ENCODE data around the gene PSMB11. TPM values are rescaled to one million over a fixed set of nuclear protein-coding genes. Genes with fewer than 3 reads are reported as not detected.
A peak's percentile ranks its signal among the peaks of the same experiment; 100 is the strongest.

Gene PSMB11
- total RNA-seq, 4 donors from 2014 or later, result not detected

GRCh38 chr14:23067847-23068788 is 26.1 kb downstream of the PSMB11 start:
- DNase-seq, result no peak
- H3K36me3 ChIP-seq, result peaks cover 35 to 76% (median 46%) of the 10 kb centered on the region in 3 donors
- peaks cover 26 to 56% (median 29%) of the 10 kb centered on the region in 3 donors for H3K4me1 ChIP-seq
- intact Hi-C loops (cut with DNase I), result no loop called here
- no peaks in the 10 kb centered on the region for H3K27me3 ChIP-seq
- no peak for TF ChIP-seq POLR2A (IDR thresholded peaks at IDR 0.05)
- no peak for TF ChIP-seq CTCF (IDR thresholded peaks at IDR 0.05)
- H3K27ac ChIP-seq, result peak overlapping the region in 2 of 4 donors; percentile 12 to 55
- WGBS, 2 donors, result 60 to 73% methylated on average over 10 to 13 of the region's 14 CpGs
- H3K9me3 ChIP-seq, result no peaks in the 10 kb centered on the region
- no peak overlapping the region for H3K4me3 ChIP-seq

- intact Hi-C loops (cut with DNase I), result no loop called here
- H3K36me3 ChIP-seq, result peaks cover 34 to 76% (median 38%) of the 10 kb centered on the region in 3 donors
- TF ChIP-seq POLR2A (IDR thresholded peaks at IDR 0.05), result no peak
- TF ChIP-seq CTCF (IDR thresholded peaks at IDR 0.05), result peak; percentile 93 to 98 (median 97)
- no peaks in the 10 kb centered on the region for H3K9me3 ChIP-seq
- WGBS, 2 donors, result 21 to 27% methylated on average over 8 of the region's 8 CpGs
- peak overlapping the region in 3 of 4 donors; percentile 15 to 55 (median 19) for H3K27ac ChIP-seq
- no peaks in the 10 kb centered on the region for H3K27me3 ChIP-seq
- no peak for DNase-seq
- H3K4me1 ChIP-seq, result peaks cover 26 to 57% (median 29%) of the 10 kb centered on the region in 3 donors
- no peak overlapping the region for H3K4me3 ChIP-seq
These were observed 26.9 kb downstream of the PSMB11 start for GRCh38 chr14:23068789-23069412.

GRCh38 chr14:23069413-23069806 is 27.4 kb downstream of the PSMB11 start:
- 79 to 94% methylated on average over 3 to 4 of the region's 4 CpGs for WGBS, 2 donors
- intact Hi-C loops (cut with DNase I), result no loop called here
- H3K4me1 ChIP-seq, result peaks cover 26 to 53% (median 29%) of the 10 kb centered on the region in 3 donors
- no peaks in the 10 kb centered on the region for H3K9me3 ChIP-seq
- no peaks in the 10 kb centered on the region for H3K27me3 ChIP-seq
- peaks cover 29 to 76% (median 34%) of the 10 kb centered on the region in 3 donors for H3K36me3 ChIP-seq
- peak overlapping the region; percentile 15 to 73 (median 37) for H3K27ac ChIP-seq
- H3K4me3 ChIP-seq, result no peak overlapping the region
- DNase-seq, result no peak
- no peak for TF ChIP-seq CTCF (IDR thresholded peaks at IDR 0.05)
- TF ChIP-seq POLR2A (IDR thresholded peaks at IDR 0.05), result no peak

- peak overlapping the region; percentile 40 to 90 (median 78) for H3K27ac ChIP-seq
- H3K9me3 ChIP-seq, result no peaks in the 10 kb centered on the region
- peaks cover 22 to 76% (median 34%) of the 10 kb centered on the region in 3 donors for H3K36me3 ChIP-seq
- H3K4me3 ChIP-seq, result peak overlapping the region; percentile 39 to 84 (median 60)
- intact Hi-C loops (cut with DNase I), result no loop called here
- no peaks in the 10 kb centered on the region for H3K27me3 ChIP-seq
- no peak for DNase-seq
- no peak for TF ChIP-seq POLR2A (IDR thresholded peaks at IDR 0.05)
- no peak for TF ChIP-seq CTCF (IDR thresholded peaks at IDR 0.05)
- 9 to 12% methylated on average over 10 of the region's 10 CpGs for WGBS, 2 donors
- peaks cover 26 to 53% (median 29%) of the 10 kb centered on the region in 3 donors for H3K4me1 ChIP-seq
These were observed 28.5 kb downstream of the PSMB11 start for GRCh38 chr14:23070262-23071129.
